Measurements from ENCODE around the gene ODAD2.

GRCh38 chr10:27833792-27834191 is 165.1 kb downstream of the ODAD2 start:
- no peak for TF ChIP-seq EZH2 (IDR thresholded peaks at IDR 0.05; ENCODE audit: borderline replicate concordance, insufficient read depth, low read depth, low read length, poor library complexity, severe bottlenecking)
- TF ChIP-seq CTCF (IDR thresholded peaks at IDR 0.05) = no peak

All from B cell (primary cell).